GM19240 (cell line): ENCODE results near the gene SUCNR1.
"Not testable (repeated sequence)": the region's sequence is repeated elsewhere in the genome, so short reads cannot be mapped to it uniquely, and the experiment has no call there.

ENCODE experiments used
- DNase-seq: peaks from one replicate; pipeline ENCODE4 v3.0.0; 2011; ENCODE audit warnings: low spot score; ENCODE audit not compliant: insufficient read length

SUCNR1 gene

GRCh38 chr3:151871639-151872468, 1.6 kb upstream of the SUCNR1 start:
- peak; percentile 8 for DNase-seq

- DNase-seq, result not testable (repeated sequence)
Measured at GRCh38 chr3:151874079-151874478, 636 bp downstream of the SUCNR1 start.

GRCh38 chr3:151875759-151876158, 2.3 kb downstream of the SUCNR1 start:
- no peak for DNase-seq

GRCh38 chr3:151877269-151877668, 3.8 kb downstream of the SUCNR1 start:
- no peak for DNase-seq

GRCh38 chr3:151878465-151878864, 5.0 kb downstream of the SUCNR1 start:
- DNase-seq, result no peak

GRCh38 chr3:151879037-151879436, 5.6 kb downstream of the SUCNR1 start:
- DNase-seq, result no peak

- DNase-seq, result no peak
Measured at GRCh38 chr3:151879679-151880415, 6.4 kb downstream of the SUCNR1 start.

- DNase-seq, result no peak
Measured at GRCh38 chr3:151880416-151880690, 6.9 kb downstream of the SUCNR1 start.

- DNase-seq, result no peak
Measured at GRCh38 chr3:151881137-151881536, 7.7 kb downstream of the SUCNR1 start.

- not testable (repeated sequence) for DNase-seq
Measured at GRCh38 chr3:151885397-151885796, 12.0 kb downstream of the SUCNR1 start.

- not testable (repeated sequence) for DNase-seq
Measured at GRCh38 chr3:151887450-151888211, 14.2 kb downstream of the SUCNR1 start.

- DNase-seq, result no peak
Measured at GRCh38 chr3:151890721-151891141, 17.3 kb downstream of the SUCNR1 start.

GRCh38 chr3:151891721-151892120, 18.3 kb downstream of the SUCNR1 start:
- no peak for DNase-seq

GRCh38 chr3:151894219-151894618, 20.8 kb downstream of the SUCNR1 start:
- DNase-seq, result no peak

- no peak for DNase-seq
Measured at GRCh38 chr3:151895478-151896241, 22.2 kb downstream of the SUCNR1 start.

- DNase-seq, result no peak
Measured at GRCh38 chr3:151896246-151897012, 23.0 kb downstream of the SUCNR1 start.

GRCh38 chr3:151898121-151898520, 24.7 kb downstream of the SUCNR1 start:
- DNase-seq, result not testable (repeated sequence)

- not testable (repeated sequence) for DNase-seq
Measured at GRCh38 chr3:151898564-151899261, 25.3 kb downstream of the SUCNR1 start.

GRCh38 chr3:151899996-151900395, 26.6 kb downstream of the SUCNR1 start:
- DNase-seq, result no peak

- no peak for DNase-seq
Measured at GRCh38 chr3:151900460-151900859, 27.0 kb downstream of the SUCNR1 start.
